HepG2 (cell line): ENCODE results near the gene ASB16. TPM values are rescaled to one million over a fixed set of nuclear protein-coding genes. Genes with fewer than 3 reads are reported as not detected.

Source experiments
- DR1 ChIP-seq: sonication (generic); formaldehyde crosslinking; IDR thresholded peaks from 2 replicates; pipeline ENCODE4 v1.8.0; 2021; ENCODE audit warnings: mild to moderate bottlenecking, missing genetic modification reagents, inconsistent platforms
- IKZF5 ChIP-seq: IDR thresholded peaks from 2 replicates; pipeline ENCODE4 v1.6.1; 2018; ENCODE audit warnings: missing genetic modification reagents, mild to moderate bottlenecking, missing compliant biosample characterization
- KLF15 ChIP-seq: sonication (generic); formaldehyde crosslinking; IDR thresholded peaks from 2 replicates; pipeline ENCODE4 v1.8.1; 2023; ENCODE audit warnings: borderline replicate concordance, mild to moderate bottlenecking, inconsistent platforms, missing genetic modification reagents, mixed read lengths
- PHF8 ChIP-seq: sonication (generic); formaldehyde crosslinking; IDR thresholded peaks from 2 replicates; pipeline ENCODE4 v1.5.0; 2020; ENCODE audit warnings: missing genetic modification reagents
- PLSCR1 ChIP-seq: sonication (generic); formaldehyde crosslinking; IDR thresholded peaks from 2 replicates; pipeline ENCODE4 v1.5.0; 2020; ENCODE audit warnings: missing genetic modification reagents, mild to moderate bottlenecking, borderline replicate concordance
- SCMH1 ChIP-seq: sonication (generic); formaldehyde crosslinking; IDR thresholded peaks from 2 replicates; pipeline ENCODE4 v1.9.0; 2021; ENCODE audit warnings: missing genetic modification reagents, mild to moderate bottlenecking, borderline replicate concordance
- TCF7L2 ChIP-seq: IDR thresholded peaks from 2 replicates; pipeline ENCODE4 v1.6.1; 2011; ENCODE audit warnings: mild to moderate bottlenecking, low read depth, low read length, moderate library complexity
- TFDP1 ChIP-seq: IDR thresholded peaks from 2 replicates; pipeline ENCODE4 v1.6.1; 2016; ENCODE audit warnings: missing compliant biosample characterization, missing genetic modification reagents, borderline replicate concordance
- ZBTB37 ChIP-seq: sonication (generic); formaldehyde crosslinking; IDR thresholded peaks from 2 replicates; pipeline ENCODE4 v1.4.0; 2020; ENCODE audit warnings: mild to moderate bottlenecking, missing genetic modification reagents
- ZEB1 ChIP-seq: IDR thresholded peaks from 2 replicates; pipeline ENCODE4 v1.6.1; 2012; ENCODE audit warnings: mild to moderate bottlenecking, low read depth, inconsistent platforms; ENCODE audit not compliant: insufficient replicate concordance
- ZFX ChIP-seq: sonication (generic); formaldehyde crosslinking; IDR thresholded peaks from 2 replicates; pipeline ENCODE4 v1.4.0; 2020; ENCODE audit warnings: mild to moderate bottlenecking, low read depth, missing genetic modification reagents, moderate library complexity
- ZMAT3 ChIP-seq: sonication (generic); formaldehyde crosslinking; conservative IDR thresholded peaks from 2 replicates; pipeline ENCODE4 v1.7.0; 2021; ENCODE audit warnings: missing genetic modification reagents
- ZNF232 ChIP-seq: sonication (generic); formaldehyde crosslinking; IDR thresholded peaks from 2 replicates; pipeline ENCODE4 v1.4.0; 2020; ENCODE audit warnings: missing genetic modification reagents, borderline replicate concordance
- ZNF24 ChIP-seq: fragments of 450-650 bp; IDR thresholded peaks from 2 replicates; pipeline ENCODE4 v1.6.1; 2017; ENCODE audit warnings: antibody characterized with exemption, mild to moderate bottlenecking
- ZNF335 ChIP-seq: sonication (generic); formaldehyde crosslinking; IDR thresholded peaks from 2 replicates; pipeline ENCODE4 v1.4.0; 2020; ENCODE audit warnings: missing genetic modification reagents
- ZNF33B ChIP-seq: sonication (generic); formaldehyde crosslinking; IDR thresholded peaks from 2 replicates; pipeline ENCODE4 v1.5.1; 2020; ENCODE audit warnings: mild to moderate bottlenecking, missing genetic modification reagents
- polyA plus RNA-seq, 8 experiments: library from polyadenylated mRNA; depleted of rRNA in 3 of 8; stranded (reverse) in 7 of 8; unstranded in 1 of 8; fragments of >200 nt; fragmentation: Illumina TruSeq in 4 of 8; extraction: Trizol in 4 of 8; gene quantifications; 2 replicates each; pipeline versions ENCODE4 v1.2.1 to v1.2.3, GENCODE V29; 2011 to 2016; ENCODE audit warnings: low read depth in 4 of 8, missing spikeins in 1 of 8, mixed read lengths in 1 of 8; ENCODE audit not compliant: insufficient read depth in 1 of 8
- total RNA-seq, 5 experiments: library from RNA; depleted of rRNA; stranded (reverse); fragments of >200 nt; fragmentation: Illumina TruSeq; extraction: Trizol; gene quantifications; 2 replicates each; pipeline ENCODE4 v1.2.3, GENCODE V29; 2016; ENCODE audit warnings: low read depth in 1 of 5
- TF ChIP-seq, protein P1 (sequence below): IDR thresholded peaks from 2 replicates; pipeline ENCODE4 v1.6.1; 2016; ENCODE audit warnings: low read depth, missing genetic modification reagents, missing compliant biosample characterization

Gene ASB16
- total and polyA plus RNA-seq, 2 of the 13 experiments (the other 11 are each of a cell fraction or from before 2014, with no cell fraction given), result 0.07 TPM; not detected in 1

DNA sequence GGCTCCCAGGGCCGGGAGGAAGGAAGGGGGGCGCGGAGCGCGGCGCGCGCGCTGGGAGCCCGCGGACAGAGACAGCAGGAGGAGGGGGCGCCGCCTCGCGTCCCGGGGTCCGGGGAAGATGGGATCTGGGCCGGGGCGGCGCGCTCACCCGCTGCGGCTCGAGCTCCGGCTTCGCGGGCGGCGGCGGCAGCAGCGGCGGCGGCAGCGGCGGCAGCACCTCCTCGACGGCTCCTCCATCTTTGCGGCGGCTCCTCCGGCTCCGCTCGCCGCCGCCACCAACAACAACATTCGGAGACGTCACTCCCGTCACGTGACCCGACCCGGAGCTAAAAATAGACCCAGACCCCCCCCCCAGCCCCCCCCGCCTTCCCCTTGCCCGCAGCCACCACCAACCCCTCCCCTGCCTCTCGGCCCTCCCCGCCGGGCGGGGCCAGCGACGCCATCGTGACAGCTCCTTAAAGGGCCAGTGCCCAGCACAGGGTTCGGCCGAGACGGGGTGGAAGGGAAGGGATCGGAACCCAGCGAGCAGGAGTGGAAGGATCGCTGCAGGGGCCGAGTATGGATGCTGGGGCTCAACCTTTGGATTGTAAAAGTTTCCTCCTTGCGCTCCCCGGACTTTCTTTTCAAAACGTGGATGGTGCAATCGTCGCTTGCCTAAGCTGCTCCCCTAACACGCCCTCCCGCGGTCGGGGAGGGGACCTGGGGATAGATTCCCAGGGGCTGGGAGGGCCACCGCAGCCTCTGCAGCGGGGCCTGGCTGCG is 47.0 kb upstream of the ASB16 start, which contains the start of gene HDAC5 (continued):
- TF ChIP-seq, protein P1, sequence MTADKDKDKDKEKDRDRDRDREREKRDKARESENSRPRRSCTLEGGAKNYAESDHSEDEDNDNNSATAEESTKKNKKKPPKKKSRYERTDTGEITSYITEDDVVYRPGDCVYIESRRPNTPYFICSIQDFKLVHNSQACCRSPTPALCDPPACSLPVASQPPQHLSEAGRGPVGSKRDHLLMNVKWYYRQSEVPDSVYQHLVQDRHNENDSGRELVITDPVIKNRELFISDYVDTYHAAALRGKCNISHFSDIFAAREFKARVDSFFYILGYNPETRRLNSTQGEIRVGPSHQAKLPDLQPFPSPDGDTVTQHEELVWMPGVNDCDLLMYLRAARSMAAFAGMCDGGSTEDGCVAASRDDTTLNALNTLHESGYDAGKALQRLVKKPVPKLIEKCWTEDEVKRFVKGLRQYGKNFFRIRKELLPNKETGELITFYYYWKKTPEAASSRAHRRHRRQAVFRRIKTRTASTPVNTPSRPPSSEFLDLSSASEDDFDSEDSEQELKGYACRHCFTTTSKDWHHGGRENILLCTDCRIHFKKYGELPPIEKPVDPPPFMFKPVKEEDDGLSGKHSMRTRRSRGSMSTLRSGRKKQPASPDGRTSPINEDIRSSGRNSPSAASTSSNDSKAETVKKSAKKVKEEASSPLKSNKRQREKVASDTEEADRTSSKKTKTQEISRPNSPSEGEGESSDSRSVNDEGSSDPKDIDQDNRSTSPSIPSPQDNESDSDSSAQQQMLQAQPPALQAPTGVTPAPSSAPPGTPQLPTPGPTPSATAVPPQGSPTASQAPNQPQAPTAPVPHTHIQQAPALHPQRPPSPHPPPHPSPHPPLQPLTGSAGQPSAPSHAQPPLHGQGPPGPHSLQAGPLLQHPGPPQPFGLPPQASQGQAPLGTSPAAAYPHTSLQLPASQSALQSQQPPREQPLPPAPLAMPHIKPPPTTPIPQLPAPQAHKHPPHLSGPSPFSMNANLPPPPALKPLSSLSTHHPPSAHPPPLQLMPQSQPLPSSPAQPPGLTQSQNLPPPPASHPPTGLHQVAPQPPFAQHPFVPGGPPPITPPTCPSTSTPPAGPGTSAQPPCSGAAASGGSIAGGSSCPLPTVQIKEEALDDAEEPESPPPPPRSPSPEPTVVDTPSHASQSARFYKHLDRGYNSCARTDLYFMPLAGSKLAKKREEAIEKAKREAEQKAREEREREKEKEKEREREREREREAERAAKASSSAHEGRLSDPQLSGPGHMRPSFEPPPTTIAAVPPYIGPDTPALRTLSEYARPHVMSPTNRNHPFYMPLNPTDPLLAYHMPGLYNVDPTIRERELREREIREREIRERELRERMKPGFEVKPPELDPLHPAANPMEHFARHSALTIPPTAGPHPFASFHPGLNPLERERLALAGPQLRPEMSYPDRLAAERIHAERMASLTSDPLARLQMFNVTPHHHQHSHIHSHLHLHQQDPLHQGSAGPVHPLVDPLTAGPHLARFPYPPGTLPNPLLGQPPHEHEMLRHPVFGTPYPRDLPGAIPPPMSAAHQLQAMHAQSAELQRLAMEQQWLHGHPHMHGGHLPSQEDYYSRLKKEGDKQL, result 0 out of 2 replicates have a peak, but pooled peaks have one; percentile 34
- TF ChIP-seq TCF7L2, result no peak
- peak; percentile 10; the same call in 1 of the 2 replicates for TF ChIP-seq TFDP1 (CRISPR knock-in tag)
- peak; percentile 91 for TF ChIP-seq IKZF5
- TF ChIP-seq ZEB1, result no peak
- no peak for TF ChIP-seq KLF15
- peak; percentile 77 for TF ChIP-seq PHF8
- TF ChIP-seq ZNF24, result no peak
- no peak for TF ChIP-seq PLSCR1
- TF ChIP-seq ZFX (CRISPR knock-in tag), result peak; percentile 89
- peak; percentile 46; the same call in 1 of the 2 replicates for TF ChIP-seq ZNF33B (CRISPR knock-in tag)
- TF ChIP-seq ZNF232 (CRISPR knock-in tag), result peak; percentile 54
- peak; percentile 94; the same call in 1 of the 2 replicates for TF ChIP-seq ZMAT3 (CRISPR knock-in tag)
- no peak for TF ChIP-seq ZBTB37 (CRISPR knock-in tag)
- 0 out of 2 replicates have a peak, but pooled peaks have one; percentile 64 for TF ChIP-seq DR1 (CRISPR knock-in tag)
- TF ChIP-seq SCMH1 (CRISPR knock-in tag), result no peak
- TF ChIP-seq ZNF335 (CRISPR knock-in tag), result peak; percentile 82; the same call in 1 of the 2 replicates
